Measurements from ENCODE around the gene BIRC2.

BIRC2 gene

DNA sequence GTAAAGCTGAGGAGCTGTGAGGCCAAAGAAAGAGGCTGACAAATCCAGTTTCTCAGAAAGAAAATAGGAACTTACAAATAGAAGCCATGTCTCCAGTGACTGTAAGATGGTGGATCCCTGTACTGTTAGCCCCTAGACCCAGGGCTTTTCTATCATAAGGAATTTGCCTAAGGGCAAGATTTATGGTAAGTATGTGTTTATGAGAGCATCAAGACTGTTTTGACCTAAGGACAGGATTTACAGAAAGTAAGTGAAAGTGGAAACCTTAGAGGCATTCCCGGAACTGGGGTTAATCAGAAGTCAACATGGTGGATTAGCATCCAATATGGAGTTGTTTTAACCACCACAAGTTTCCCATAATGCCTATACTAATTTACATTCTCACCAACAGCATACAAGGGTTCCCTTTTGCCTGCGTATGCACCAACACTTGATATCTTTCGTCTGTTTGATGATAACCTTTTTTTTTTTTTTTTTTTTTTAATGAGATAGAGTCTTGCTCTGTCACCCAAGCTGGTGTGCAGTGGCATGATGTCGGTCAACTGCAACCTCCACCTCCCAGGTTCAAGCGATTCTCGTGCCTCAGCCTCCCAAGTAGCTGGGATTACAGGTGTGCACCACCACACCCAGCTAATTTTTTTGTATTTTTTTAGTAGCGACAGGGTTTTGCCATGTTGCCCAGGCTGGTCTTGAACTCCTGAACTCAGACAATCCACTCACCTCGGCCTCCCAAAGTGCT lies 40.2 kb downstream of the BIRC2 start:
- ChIA-PET POLR2A (no interaction called here), CTCF (no interaction called here)

GRCh38 chr11:102389253-102389652 lies 42.2 kb downstream of the BIRC2 start:
- POLR2A ChIA-PET: no interaction called here
- CTCF ChIA-PET: interaction anchor here (0.6 kb wide), 1 partner anchor 1116 kb away, joined by 3 read pairs; no protein-coding TSS in a partner anchor
- TF ChIP-seq HDGF (IDR thresholded peaks at IDR 0.05; ENCODE audit: borderline replicate concordance) (no peak), NFRKB (IDR thresholded peaks at IDR 0.05) (no peak), CTBP1 (IDR thresholded peaks at IDR 0.05; ENCODE audit: borderline replicate concordance) (no peak), FOXA1 (IDR thresholded peaks at IDR 0.05) (no peak), ELF4 (IDR thresholded peaks at IDR 0.05) (no peak), BHLHE40 (IDR thresholded peaks at IDR 0.05; ENCODE audit: borderline replicate concordance) (no peak), SP1 (IDR thresholded peaks at IDR 0.05) (no peak), PKNOX1 (IDR thresholded peaks at IDR 0.05) (no peak), TARDBP (IDR thresholded peaks at IDR 0.05) (no peak), FOXM1 (IDR thresholded peaks at IDR 0.05; ENCODE audit: borderline replicate concordance) (no peak), ZNF384 (IDR thresholded peaks at IDR 0.05) (no peak), L3MBTL2 (conservative IDR thresholded peaks at IDR 0.05) (no peak), ARNT (IDR thresholded peaks at IDR 0.05) (no peak), SUZ12 (IDR thresholded peaks at IDR 0.05) (no peak), FOXK2 (IDR thresholded peaks at IDR 0.05) (no peak)
- DNase-seq (ENCODE audit: extremely low spot score): no peak

More for the DNA sequence above, 40.2 kb downstream of the BIRC2 start:
- no peak for DNase-seq (ENCODE audit: extremely low spot score)
- no peak for TF ChIP-seq PKNOX1 (IDR thresholded peaks at IDR 0.05)
- no peak for TF ChIP-seq ELF4 (IDR thresholded peaks at IDR 0.05)
- TF ChIP-seq SP1 (IDR thresholded peaks at IDR 0.05): no peak
- TF ChIP-seq FOXM1 (IDR thresholded peaks at IDR 0.05; ENCODE audit: borderline replicate concordance): no peak
- TF ChIP-seq TARDBP (IDR thresholded peaks at IDR 0.05): no peak
- no peak for TF ChIP-seq SUZ12 (IDR thresholded peaks at IDR 0.05)
- no peak for TF ChIP-seq ARNT (IDR thresholded peaks at IDR 0.05)
- TF ChIP-seq BHLHE40 (IDR thresholded peaks at IDR 0.05; ENCODE audit: borderline replicate concordance): no peak
- TF ChIP-seq ZNF384 (IDR thresholded peaks at IDR 0.05): no peak

- ChIA-PET CTCF (interaction anchor here (0.6 to 1.6 kb wide), 15 partner anchors 9 to 321 kb away, joined by 3 to 10 read pairs (median 4); no protein-coding TSS in a partner anchor), POLR2A (no interaction called here)
- DNase-seq (ENCODE audit: extremely low spot score): peak; percentile 73
- TF ChIP-seq FOXK2 (IDR thresholded peaks at IDR 0.05) (no peak), NFRKB (IDR thresholded peaks at IDR 0.05) (no peak), LEF1 (IDR thresholded peaks at IDR 0.05; ENCODE audit: borderline replicate concordance) (no peak), FOXM1 (IDR thresholded peaks at IDR 0.05; ENCODE audit: borderline replicate concordance) (no peak), ARNT (IDR thresholded peaks at IDR 0.05) (no peak), CTBP1 (IDR thresholded peaks at IDR 0.05; ENCODE audit: borderline replicate concordance) (no peak), ZNF384 (IDR thresholded peaks at IDR 0.05) (no peak), FOXA1 (IDR thresholded peaks at IDR 0.05) (no peak), SP1 (IDR thresholded peaks at IDR 0.05) (no peak), L3MBTL2 (conservative IDR thresholded peaks at IDR 0.05) (no peak), BHLHE40 (IDR thresholded peaks at IDR 0.05; ENCODE audit: borderline replicate concordance) (no peak), SUZ12 (IDR thresholded peaks at IDR 0.05) (no peak), HDGF (IDR thresholded peaks at IDR 0.05; ENCODE audit: borderline replicate concordance) (no peak), TARDBP (IDR thresholded peaks at IDR 0.05) (no peak), ELF4 (IDR thresholded peaks at IDR 0.05) (no peak)
These were observed 43.9 kb downstream of the BIRC2 start for GRCh38 chr11:102390667-102391465.

GRCh38 chr11:102391549-102392237 lies 44.7 kb downstream of the BIRC2 start:
- POLR2A ChIA-PET: no interaction called here
- TF ChIP-seq FOXA1 (IDR thresholded peaks at IDR 0.05): no peak
- TF ChIP-seq L3MBTL2 (conservative IDR thresholded peaks at IDR 0.05): no peak
- TF ChIP-seq PKNOX1 (IDR thresholded peaks at IDR 0.05): no peak
- no peak for TF ChIP-seq ELF4 (IDR thresholded peaks at IDR 0.05)

GRCh38 chr11:102393272-102393730 lies 46.3 kb downstream of the BIRC2 start:
- POLR2A ChIA-PET: no interaction called here
- CTCF ChIA-PET: interaction anchor here (1.0 kb wide), 1 partner anchor 273 kb away, joined by 3 read pairs; no protein-coding TSS in a partner anchor

More at GRCh38 chr11:102391549-102392237, 44.7 kb downstream of the BIRC2 start:
- CTCF ChIA-PET: interaction anchor here (0.7 to 1.5 kb wide), 5 partner anchors 12 to 275 kb away, joined by 3 to 6 read pairs (median 4); no protein-coding TSS in a partner anchor
- no peak for DNase-seq (ENCODE audit: extremely low spot score)

More at GRCh38 chr11:102393272-102393730, 46.3 kb downstream of the BIRC2 start:
- no peak for TF ChIP-seq BHLHE40 (IDR thresholded peaks at IDR 0.05; ENCODE audit: borderline replicate concordance)
- no peak for TF ChIP-seq ZNF384 (IDR thresholded peaks at IDR 0.05)
- TF ChIP-seq FOXA1 (IDR thresholded peaks at IDR 0.05): no peak
- no peak for TF ChIP-seq LEF1 (IDR thresholded peaks at IDR 0.05; ENCODE audit: borderline replicate concordance)
- no peak for TF ChIP-seq FOXK2 (IDR thresholded peaks at IDR 0.05)
- no peak for TF ChIP-seq HDGF (IDR thresholded peaks at IDR 0.05; ENCODE audit: borderline replicate concordance)
- no peak for TF ChIP-seq ARNT (IDR thresholded peaks at IDR 0.05)
- TF ChIP-seq PKNOX1 (IDR thresholded peaks at IDR 0.05): no peak
- no peak for TF ChIP-seq L3MBTL2 (conservative IDR thresholded peaks at IDR 0.05)
- no peak for DNase-seq (ENCODE audit: extremely low spot score)

Data from HEK293T (cell line).